Breast epithelium (tissue), 4 donors: Measurements from ENCODE around the gene SLC18A2. TPM values are rescaled to one million over a fixed set of nuclear protein-coding genes. Genes with fewer than 3 reads are reported as not detected.
A peak's percentile ranks its signal among the peaks of the same experiment; 100 is the strongest.

ENCODE experiments used
- DNase-seq, 2 donors: peaks; one replicate each; pipeline ENCODE4 v3.0.0-alpha.2; 2019; ENCODE audit warnings: low spot score in 2 of 2
- H3K27ac ChIP-seq, 2 donors: fragments of 200-600 bp; sonication (generic) in 1 of 2; one replicate each; pipeline ENCODE4 v1.5.1; 2016 to 2019; ENCODE audit warnings: mild to moderate bottlenecking in 1 of 2
- H3K27me3 ChIP-seq, 2 donors: fragments of 200-600 bp; sonication (generic) in 1 of 2; one replicate each; pipeline versions ENCODE4 v1.5.1 to v1.6.0; 2017 to 2019; ENCODE audit warnings: control low read depth in 1 of 2, mild to moderate bottlenecking in 1 of 2
- H3K36me3 ChIP-seq: fragments of 200-600 bp; one replicate; pipeline ENCODE4 v1.5.1; 2019
- H3K4me1 ChIP-seq, 2 donors: fragments of 200-600 bp; sonication (generic); one replicate each; pipeline ENCODE4 v1.5.1; 2016 to 2019; ENCODE audit warnings: control low read depth in 1 of 2
- H3K4me3 ChIP-seq, 3 donors: fragments of 200-600 bp; sonication (generic); 1 replicate in 2 of 3; 2 replicates in 1 of 3; pipeline ENCODE4 v1.5.1; 2016 to 2019; ENCODE audit warnings: mild to moderate bottlenecking in 3 of 3, moderate library complexity in 2 of 3
- H3K9me3 ChIP-seq, 2 donors: fragments of 200-600 bp; sonication (generic) in 1 of 2; one replicate each; pipeline ENCODE4 v1.5.1; 2016 to 2019; ENCODE audit warnings: control low read depth in 1 of 2
- CTCF ChIP-seq, 3 donors: fragments of 450-650 bp; IDR thresholded peaks; one replicate each; pipeline ENCODE4 v1.5.1; 2016 to 2017; ENCODE audit warnings: antibody characterized with exemption in 3 of 3, mild to moderate bottlenecking in 3 of 3, moderate library complexity in 3 of 3
- POLR2A ChIP-seq: fragments of 450-650 bp; IDR thresholded peaks from one replicate; pipeline ENCODE4 v1.6.1; 2016; ENCODE audit warnings: antibody characterized with exemption, mild to moderate bottlenecking, moderate library complexity
- POLR2AphosphoS5 ChIP-seq, 3 donors: sonication (generic); formaldehyde crosslinking; IDR thresholded peaks; one replicate each; pipeline ENCODE4 v1.6.1; 2017; ENCODE audit warnings: antibody characterized with exemption in 3 of 3
- intact Hi-C: fragments of 100-400 bp; cut with DNase I; formaldehyde crosslinking; loops from one replicate; pipeline ENCODE4 v1.15.1; 2023; ENCODE audit warnings: low total_unique reads
- total RNA-seq, 3 donors: library from RNA; depleted of rRNA; stranded (reverse); fragments of >200 nt; gene quantifications; one replicate each; pipeline ENCODE4 v1.1.0, GENCODE V29; 2016

Gene SLC18A2
- total RNA-seq, 3 donors from 2014 or later = 0.73 to 2.1 TPM; not detected in 1

GRCh38 chr10:117249493-117250093 is 8.7 kb downstream of the SLC18A2 start:
- no peak overlapping the region for H3K27ac ChIP-seq
- no peaks in the 10 kb centered on the region for H3K36me3 ChIP-seq
- no peak overlapping the region for H3K4me3 ChIP-seq
- H3K9me3 ChIP-seq = no peaks in the 10 kb centered on the region
- no peaks in the 10 kb centered on the region for H3K4me1 ChIP-seq
- peaks cover 0 to 29% of the 10 kb centered on the region in 2 donors for H3K27me3 ChIP-seq
- intact Hi-C loops = no loop called here
- no peak for DNase-seq
- TF ChIP-seq POLR2AphosphoS5 (IDR thresholded peaks at IDR 0.05) = no peak

- no peaks in the 10 kb centered on the region for H3K4me1 ChIP-seq
- H3K27me3 ChIP-seq = peaks cover 0 to 28% of the 10 kb centered on the region in 2 donors
- DNase-seq = peak in 1 of 2 donors; percentile 10
- intact Hi-C loops = no loop called here
- no peak overlapping the region for H3K27ac ChIP-seq
- no peaks in the 10 kb centered on the region for H3K9me3 ChIP-seq
- TF ChIP-seq CTCF (IDR thresholded peaks at IDR 0.05) (no peak), POLR2AphosphoS5 (IDR thresholded peaks at IDR 0.05) (no peak), POLR2A (no peak)
- no peaks in the 10 kb centered on the region for H3K36me3 ChIP-seq
- H3K4me3 ChIP-seq = no peak overlapping the region
Measured at GRCh38 chr10:117250411-117250810, 9.5 kb downstream of the SLC18A2 start.

GRCh38 chr10:117253908-117254307 is 13.0 kb downstream of the SLC18A2 start:
- Histone ChIP-seq H3K4me3 (no peak overlapping the region), H3K27ac (no peak overlapping the region), H3K4me1 (no peaks in the 10 kb centered on the region), H3K9me3 (no peaks in the 10 kb centered on the region), H3K36me3 (no peaks in the 10 kb centered on the region), H3K27me3 (peaks cover 0 to 37% of the 10 kb centered on the region in 2 donors)
- intact Hi-C loops = no loop called here
- TF ChIP-seq CTCF (IDR thresholded peaks at IDR 0.05) (no peak), POLR2AphosphoS5 (IDR thresholded peaks at IDR 0.05) (no peak), POLR2A (no peak)
- DNase-seq = no peak

- H3K9me3 ChIP-seq = no peaks in the 10 kb centered on the region
- H3K4me1 ChIP-seq = no peaks in the 10 kb centered on the region
- peaks cover 0 to 37% of the 10 kb centered on the region in 2 donors for H3K27me3 ChIP-seq
- H3K27ac ChIP-seq = no peak overlapping the region
- no peak for DNase-seq
- no peaks in the 10 kb centered on the region for H3K36me3 ChIP-seq
- intact Hi-C loops = no loop called here
- no peak for TF ChIP-seq POLR2AphosphoS5 (IDR thresholded peaks at IDR 0.05)
- TF ChIP-seq CTCF (IDR thresholded peaks at IDR 0.05) = no peak
- TF ChIP-seq POLR2A = no peak
- no peak overlapping the region for H3K4me3 ChIP-seq
Measured at GRCh38 chr10:117254338-117254737, 13.4 kb downstream of the SLC18A2 start.

GRCh38 chr10:117254774-117255735 is 14.1 kb downstream of the SLC18A2 start:
- Histone ChIP-seq H3K36me3 (no peaks in the 10 kb centered on the region), H3K9me3 (no peaks in the 10 kb centered on the region), H3K4me1 (no peaks in the 10 kb centered on the region), H3K27ac (no peak overlapping the region), H3K4me3 (no peak overlapping the region), H3K27me3 (peaks cover 0 to 38% of the 10 kb centered on the region in 2 donors)
- no peak for TF ChIP-seq POLR2AphosphoS5 (IDR thresholded peaks at IDR 0.05)
- TF ChIP-seq CTCF (IDR thresholded peaks at IDR 0.05) = no peak
- TF ChIP-seq POLR2A = no peak
- no peak for DNase-seq
- intact Hi-C loops = no loop called here
